Germinal center (tissue), 1 donor: ENCODE results near the gene EEFSEC.
A peak's percentile ranks its signal among the peaks of the same experiment; 100 is the strongest.

Experiments used
- DNase-seq: peaks from one replicate; pipeline ENCODE4 v3.0.0; 2012; ENCODE audit warnings: mixed read lengths, low spot score

EEFSEC gene

GRCh38 chr3:128427872-128428822 is 274.9 kb downstream of the EEFSEC start:
- DNase-seq = no peak

DNA sequence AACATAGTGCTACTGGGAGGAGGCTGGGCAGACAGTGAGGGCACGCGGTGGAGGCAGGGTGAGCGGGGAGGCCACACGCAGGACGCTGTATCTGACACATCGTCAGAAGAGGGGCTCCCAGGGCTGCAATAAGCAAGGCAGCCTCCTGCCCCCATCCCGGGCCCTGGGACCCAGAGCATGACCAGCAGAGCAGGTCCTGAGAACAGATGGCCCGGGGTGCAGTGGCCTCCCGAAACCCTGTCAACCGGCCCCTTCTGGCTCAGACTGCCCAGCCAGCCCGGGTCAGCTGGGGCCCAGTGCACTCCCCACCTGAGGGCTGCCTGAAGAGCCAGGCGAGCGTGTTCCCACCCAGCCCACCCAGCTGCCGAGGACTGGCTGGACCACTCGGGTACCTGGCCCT is 276.0 kb downstream of the EEFSEC start:
- DNase-seq = no peak

DNA sequence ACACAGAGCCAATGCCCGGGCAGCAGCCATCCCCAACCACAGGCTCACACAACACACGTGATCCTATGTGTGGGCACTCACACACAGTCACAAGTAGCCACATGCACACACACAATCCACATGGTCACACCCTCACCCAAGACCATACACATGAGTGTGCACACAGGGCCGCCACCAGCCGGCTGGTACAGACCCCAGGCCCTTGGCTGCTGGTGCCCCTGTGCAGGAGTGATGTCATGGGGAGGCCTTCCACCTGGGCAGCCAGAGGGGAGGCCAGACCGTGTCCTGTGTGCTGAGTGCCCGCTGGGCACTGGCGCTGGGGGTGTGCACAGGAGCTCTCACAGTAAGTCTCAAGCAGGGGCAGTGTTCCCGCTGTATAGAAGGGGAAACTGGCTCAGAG is 276.5 kb downstream of the EEFSEC start:
- DNase-seq = no peak

DNA sequence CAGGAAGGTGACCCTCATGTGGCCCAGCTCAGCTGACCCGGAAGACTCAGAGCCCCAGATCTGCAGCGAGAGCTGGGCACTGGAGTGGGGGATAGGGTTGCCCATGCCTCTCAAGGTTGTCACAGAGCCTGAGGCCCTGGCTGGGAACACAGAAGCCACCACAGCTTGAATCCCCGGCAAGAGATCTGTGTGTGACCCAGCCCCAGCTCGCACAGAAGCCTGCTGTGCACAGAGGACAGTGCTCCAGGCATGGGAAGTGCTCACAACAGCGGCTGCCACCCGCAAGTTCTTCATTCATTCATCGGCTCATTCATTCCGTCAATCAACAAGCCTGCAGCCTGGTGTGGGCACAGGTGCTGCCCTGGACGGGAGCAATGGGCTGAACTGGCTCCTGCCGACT is 277.0 kb downstream of the EEFSEC start:
- no peak for DNase-seq

GRCh38 chr3:128430731-128431130 is 277.4 kb downstream of the EEFSEC start:
- no peak for DNase-seq

GRCh38 chr3:128431803-128432300 is 278.6 kb downstream of the EEFSEC start:
- no peak for DNase-seq

DNA sequence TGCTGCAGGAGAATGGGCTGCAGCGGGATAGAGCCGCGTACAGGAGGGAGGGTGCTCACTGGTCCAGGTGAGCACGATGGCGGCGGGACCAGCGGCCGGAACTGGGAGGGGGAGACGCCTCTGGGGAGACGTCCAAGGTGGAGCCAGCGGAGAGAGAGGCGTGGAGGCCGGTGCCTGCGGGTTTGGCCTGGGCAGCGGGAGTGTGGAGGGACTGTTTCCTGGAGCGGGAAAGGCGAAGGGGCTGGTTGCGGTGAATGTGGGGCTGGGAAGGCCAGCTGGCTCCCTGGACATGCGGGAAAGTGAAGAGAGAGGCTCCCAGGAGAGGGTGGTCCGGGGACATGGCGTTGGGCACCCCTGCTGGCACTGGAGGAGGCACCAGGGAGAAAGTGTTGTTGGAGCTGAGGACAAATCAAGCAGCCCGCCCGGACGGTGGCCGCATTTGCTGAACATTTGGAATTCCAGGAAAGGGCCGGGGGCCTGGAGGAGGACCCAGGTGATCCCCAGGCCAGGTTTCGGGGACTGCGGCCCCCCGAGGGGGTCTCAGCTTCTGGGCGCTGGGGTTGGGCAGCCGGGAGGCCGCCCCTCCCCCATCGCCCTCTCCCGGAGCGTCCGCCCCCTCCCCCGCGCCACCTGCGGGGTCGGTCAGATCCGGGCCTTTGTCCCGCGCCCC is 279.2 kb downstream of the EEFSEC start:
- DNase-seq = no peak

DNA sequence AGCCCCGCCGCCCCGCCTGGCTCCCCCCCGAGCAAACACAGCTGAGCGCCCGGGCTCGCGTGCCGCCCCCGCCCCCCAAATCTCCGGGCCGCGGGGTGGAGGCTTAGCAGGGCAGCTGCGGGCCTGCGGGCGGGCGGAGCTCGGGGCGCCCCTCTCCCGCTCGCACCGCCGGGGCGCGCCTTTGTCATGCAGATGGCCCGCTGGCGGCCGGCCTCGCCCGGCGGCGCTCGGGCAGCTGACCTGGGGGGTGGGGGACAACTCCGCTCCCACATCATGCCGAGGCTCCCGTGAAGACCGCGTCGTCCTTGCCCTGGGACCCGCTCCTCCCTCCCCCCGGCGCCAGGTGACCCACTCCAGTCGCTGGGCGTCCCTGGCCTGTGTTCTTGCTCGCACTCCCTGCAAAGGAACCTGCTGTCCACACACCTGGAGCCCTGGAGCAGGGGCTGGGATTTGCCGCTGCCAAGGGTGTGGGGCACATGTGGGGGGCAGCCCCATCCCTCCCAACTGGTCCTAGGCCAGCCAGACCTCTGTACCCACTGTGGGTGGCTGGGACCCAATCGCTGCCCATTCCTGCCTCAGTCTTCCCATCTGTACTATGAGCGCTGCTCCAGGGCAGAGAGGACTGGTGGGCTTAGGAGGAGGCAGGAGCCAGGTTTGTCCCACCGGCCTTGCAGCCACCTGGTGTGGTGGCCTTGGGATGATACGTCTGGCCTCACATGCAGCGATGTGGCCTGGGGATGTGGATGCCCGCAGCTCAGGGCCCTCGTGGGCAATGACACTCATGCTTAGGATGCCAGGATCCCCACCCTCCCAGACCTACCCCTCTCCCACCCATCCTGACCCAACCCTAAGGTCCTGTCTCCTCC is 279.9 kb downstream of the EEFSEC start:
- DNase-seq = no peak

GRCh38 chr3:128433837-128434165 is 280.5 kb downstream of the EEFSEC start:
- no peak for DNase-seq

- DNase-seq = no peak
These were observed 281.2 kb downstream of the EEFSEC start for GRCh38 chr3:128434524-128434923.

DNA sequence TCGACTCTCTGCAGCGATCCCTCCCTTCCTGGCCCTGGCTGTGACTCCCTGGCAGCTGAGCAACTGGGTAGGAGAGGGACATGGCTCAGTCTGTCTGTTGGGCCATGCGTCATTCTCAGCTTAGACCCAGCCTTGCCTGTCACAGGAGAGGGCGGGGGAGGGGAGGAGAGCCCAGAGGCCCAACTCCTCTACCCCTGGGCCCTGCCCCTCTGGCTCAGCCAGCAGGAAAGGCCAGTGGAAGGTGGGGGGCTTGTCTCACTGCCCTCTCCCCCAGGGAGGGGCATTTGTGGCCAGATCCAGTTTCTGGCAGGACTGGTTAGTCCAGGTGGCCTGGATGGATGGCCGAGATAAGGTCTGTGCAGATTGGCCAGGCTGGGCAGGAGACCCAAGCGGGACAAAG is 281.8 kb downstream of the EEFSEC start:
- DNase-seq = no peak

GRCh38 chr3:128435561-128435960 is 282.3 kb downstream of the EEFSEC start:
- DNase-seq = no peak

DNA sequence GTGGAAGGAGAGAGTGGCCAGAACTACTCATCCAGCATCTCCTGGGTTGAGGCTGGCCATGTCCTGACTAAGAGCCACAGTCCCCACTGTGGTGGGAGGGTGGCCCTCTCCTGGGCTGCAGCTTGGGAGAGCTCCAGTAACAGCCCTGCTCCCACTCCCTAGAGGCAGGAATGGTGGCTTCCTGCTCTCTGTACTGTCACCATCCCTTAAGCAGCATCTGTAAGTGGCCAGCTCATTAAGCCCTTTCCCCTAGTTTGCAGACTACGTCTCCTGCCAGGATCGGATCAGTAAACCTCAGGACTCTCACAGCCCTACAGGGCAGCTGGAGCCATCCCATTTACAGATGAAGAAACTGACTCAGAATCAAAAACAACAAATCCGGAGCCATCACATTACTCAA is 282.9 kb downstream of the EEFSEC start:
- DNase-seq = no peak

DNA sequence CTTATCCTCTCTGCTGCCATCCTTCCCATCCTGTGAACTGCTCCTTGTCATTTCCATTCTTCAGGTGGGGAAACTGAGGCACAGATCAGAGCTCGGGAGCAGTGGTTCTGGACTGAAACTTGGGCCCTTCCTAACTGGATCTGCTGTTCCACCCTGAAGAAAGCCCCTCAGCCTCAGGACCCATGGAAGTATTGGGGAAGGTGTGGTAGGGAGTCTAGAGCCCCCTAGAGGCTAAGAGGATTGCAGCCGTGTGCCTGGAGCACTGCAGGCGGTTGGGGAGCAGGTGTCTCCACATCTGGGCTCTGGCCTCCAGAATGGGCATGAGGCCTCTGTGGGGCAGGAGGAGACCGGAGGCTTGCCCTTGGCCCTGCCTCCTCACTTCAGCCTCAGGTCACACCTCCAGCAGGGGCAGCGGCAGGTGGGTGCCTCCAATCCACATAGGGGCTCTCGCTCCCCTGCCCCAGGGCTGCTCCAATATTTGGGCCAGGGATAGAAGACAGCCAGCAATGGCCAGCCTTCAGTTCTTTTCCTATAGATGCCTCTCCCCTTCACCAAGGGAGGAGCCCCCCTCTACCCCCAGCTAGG is 285.3 kb downstream of the EEFSEC start:
- DNase-seq = peak; percentile 31

- DNase-seq = no peak
These were observed 285.9 kb downstream of the EEFSEC start for GRCh38 chr3:128439226-128439625.

DNA sequence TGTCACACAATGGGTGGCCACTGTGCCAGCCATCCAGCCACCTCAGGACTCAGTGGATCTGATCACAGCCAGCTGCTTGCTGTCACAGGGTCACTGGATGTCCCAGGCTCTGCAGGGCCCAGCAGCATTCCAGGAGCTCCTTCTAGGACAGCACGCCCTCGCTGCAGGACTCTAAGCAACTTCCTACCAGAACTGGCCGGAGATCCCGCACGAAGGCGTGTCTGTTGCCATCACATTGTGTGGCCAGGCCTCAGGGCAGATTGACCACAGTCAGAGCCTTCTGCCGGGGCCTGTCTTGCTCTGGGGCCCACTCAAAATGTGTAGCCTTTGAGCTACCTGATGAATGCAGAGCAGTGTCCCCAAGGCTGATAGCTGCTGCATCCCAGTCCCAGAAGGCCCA is 288.8 kb downstream of the EEFSEC start:
- no peak for DNase-seq

DNA sequence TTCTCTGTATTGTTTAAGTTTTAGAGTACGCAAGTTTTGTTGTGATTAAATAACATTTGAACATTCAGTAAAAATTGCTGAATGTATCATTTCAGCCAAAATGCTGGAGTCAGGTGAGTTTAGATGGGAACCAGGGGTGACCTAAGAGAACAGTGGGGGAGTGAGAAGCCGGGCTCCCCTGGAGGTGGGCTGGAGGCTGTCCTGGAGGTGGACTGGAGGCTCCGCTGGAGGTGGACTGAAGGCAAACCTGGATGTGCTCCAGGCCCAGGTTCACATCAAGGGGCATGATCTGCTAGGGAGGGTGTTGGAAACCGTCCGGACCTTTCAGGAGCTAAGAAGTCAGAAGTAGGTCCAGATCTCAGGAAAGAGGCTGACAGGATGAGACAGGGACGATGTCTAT is 289.7 kb downstream of the EEFSEC start:
- no peak for DNase-seq

GRCh38 chr3:128443771-128444170 is 290.5 kb downstream of the EEFSEC start:
- no peak for DNase-seq

GRCh38 chr3:128445357-128445756 is 292.1 kb downstream of the EEFSEC start:
- DNase-seq = no peak

DNA sequence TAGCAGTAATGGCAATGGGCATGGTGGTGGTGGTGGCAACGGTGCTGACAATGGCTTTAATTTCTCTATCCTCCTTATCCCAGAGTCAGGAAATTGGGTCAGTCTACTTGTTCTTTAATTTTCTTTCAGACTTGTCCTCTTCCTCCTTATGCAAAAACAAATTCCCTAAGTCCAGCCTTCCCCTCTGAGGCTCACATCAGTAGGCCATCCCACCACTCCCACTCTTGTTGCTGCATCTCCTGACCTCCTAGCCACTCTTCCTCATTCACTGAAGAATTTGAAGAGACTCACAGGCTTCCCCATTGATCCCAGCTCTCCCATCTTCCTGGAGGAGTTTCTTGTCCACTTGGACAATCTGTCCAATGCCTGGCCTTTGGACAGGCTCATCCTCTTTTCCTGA is 293.5 kb downstream of the EEFSEC start:
- no peak for DNase-seq

DNA sequence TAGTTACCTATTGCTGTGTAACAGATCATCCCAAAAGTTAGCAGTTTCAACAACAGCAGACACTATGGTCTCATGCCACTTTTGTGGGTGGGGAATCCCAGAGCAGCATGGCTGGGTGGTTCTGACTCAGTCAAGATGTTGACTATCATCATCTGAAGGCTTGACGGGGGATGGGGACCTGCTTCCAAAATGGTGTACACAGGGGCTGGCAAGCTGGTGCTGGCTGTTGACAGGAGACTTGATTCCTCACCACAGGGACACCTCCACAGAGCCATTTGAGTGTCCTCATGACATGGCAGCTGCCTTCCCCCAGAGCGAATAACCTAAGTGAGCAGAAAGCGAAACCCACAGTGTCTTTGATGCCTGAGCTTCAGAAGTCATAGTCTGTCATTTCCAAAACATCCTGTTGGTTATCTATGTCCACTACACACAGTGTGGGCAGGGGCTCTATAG is 294.3 kb downstream of the EEFSEC start:
- no peak for DNase-seq

DNA sequence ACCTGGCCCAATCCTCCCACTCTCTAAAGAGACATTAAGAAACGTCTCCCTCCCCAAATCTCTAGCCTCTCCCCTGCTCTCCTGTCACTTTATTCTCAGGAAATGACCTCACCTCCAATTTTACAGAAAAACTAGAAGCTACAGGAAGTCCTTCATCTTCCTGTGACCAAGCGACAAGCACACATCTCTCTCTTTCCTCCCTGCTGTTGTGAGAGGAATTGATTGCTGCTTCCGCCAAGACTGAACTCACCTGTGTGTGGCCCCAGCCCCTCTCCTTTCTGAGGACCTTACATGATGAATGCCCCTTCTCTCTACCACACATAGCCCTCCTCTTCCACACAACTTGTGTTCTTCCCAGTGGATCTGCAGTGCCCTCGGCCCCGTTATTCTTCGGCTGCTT is 295.2 kb downstream of the EEFSEC start:
- DNase-seq = no peak
